CD4-positive, alpha-beta memory T cell (primary cell): ENCODE results near the gene INSRR. TPM values are rescaled to one million over a fixed set of nuclear protein-coding genes. Genes with fewer than 3 reads are reported as not detected.

ENCODE experiments used
- CTCF ChIA-PET: fragments of 350-600 bp; sonication (Branson Sonifier 250); formaldehyde crosslinking; loops from one replicate; lab custom pipeline; 2021; ENCODE audit warnings: inconsistent platforms; ENCODE audit not compliant: partially characterized antibody; lab: Charles Lee
- POLR2A ChIA-PET: fragments of 350-600 bp; sonication (Branson Sonifier 250); formaldehyde crosslinking; loops from one replicate; lab custom pipeline; 2021; ENCODE audit not compliant: partially characterized antibody; lab: Charles Lee
- DNase-seq, 5 donors: peaks; one replicate each; pipeline versions ENCODE4 v3.0.0 to v3.0.0-alpha.2; 2020 to 2022; ENCODE audit warnings: mixed read lengths in 1 of 5
- H3K27ac ChIP-seq: one replicate; pipeline ENCODE4 v1.7.0; 2013; ENCODE audit warnings: low read depth, low read length
- H3K27me3 ChIP-seq: 2 replicates; pipeline ENCODE4 v1.7.0; 2013; ENCODE audit warnings: mild to moderate bottlenecking, low read length, moderate library complexity; ENCODE audit not compliant: insufficient read depth
- H3K36me3 ChIP-seq: 2 replicates; pipeline ENCODE4 v1.7.0; 2013; ENCODE audit warnings: mild to moderate bottlenecking, low read length, moderate library complexity; ENCODE audit not compliant: insufficient read depth
- H3K4me1 ChIP-seq: 2 replicates; pipeline ENCODE4 v1.7.0; 2013; ENCODE audit warnings: mild to moderate bottlenecking, low read length, moderate library complexity; ENCODE audit not compliant: insufficient read depth
- H3K4me3 ChIP-seq, 2 donors: one replicate each; pipeline ENCODE4 v1.7.0; 2013; ENCODE audit warnings: low read length in 2 of 2, mild to moderate bottlenecking in 1 of 2
- H3K9me3 ChIP-seq, 2 donors: one replicate each; pipeline ENCODE4 v1.7.0; 2013; ENCODE audit warnings: low read length in 2 of 2, control low read depth in 1 of 2; ENCODE audit not compliant: control insufficient read depth in 1 of 2
- H3K27ac Mint-ChIP-seq, 7 donors: one replicate each; pipeline ENCODE4 v1.8.0; 2020 to 2021; ENCODE audit warnings: mixed read lengths in 7 of 7, mild to moderate bottlenecking in 6 of 7, inconsistent platforms in 3 of 7, moderate library complexity in 3 of 7
- H3K27me3 Mint-ChIP-seq, 2 donors: one replicate each; pipeline ENCODE4 v1.8.0; 2020 to 2021; ENCODE audit warnings: mixed read lengths in 2 of 2
- H3K36me3 Mint-ChIP-seq, 2 donors: one replicate each; pipeline ENCODE4 v1.8.0; 2020 to 2021; ENCODE audit warnings: mixed read lengths in 2 of 2, inconsistent platforms in 1 of 2, mild to moderate bottlenecking in 1 of 2
- H3K4me1 Mint-ChIP-seq, 4 donors: one replicate each; pipeline ENCODE4 v1.8.0; 2020 to 2021; ENCODE audit warnings: mixed read lengths in 4 of 4, mild to moderate bottlenecking in 1 of 4
- H3K4me3 Mint-ChIP-seq, 8 donors: one replicate each; pipeline ENCODE4 v1.8.0; 2020 to 2021; ENCODE audit warnings: mixed read lengths in 8 of 8, mild to moderate bottlenecking in 7 of 8, moderate library complexity in 6 of 8, inconsistent platforms in 3 of 8
- H3K9me3 Mint-ChIP-seq, 8 donors: one replicate each; pipeline ENCODE4 v1.8.0; 2020 to 2021; ENCODE audit warnings: mixed read lengths in 8 of 8, mild to moderate bottlenecking in 5 of 8, inconsistent platforms in 3 of 8, moderate library complexity in 1 of 8
- intact Hi-C: fragments of 100-400 bp; cut with micrococcal nuclease; formaldehyde crosslinking; loops from one replicate; pipeline ENCODE4 v1.15.1; 2023
- polyA plus RNA-seq, 2 donors: library from polyadenylated mRNA; unstranded; fragments of 300-500 nt; fragmentation: Illumina TruSeq; gene quantifications; one replicate each; pipeline ENCODE4 v1.2.3, GENCODE V29; 2021
- total RNA-seq, 2 experiments: library from RNA; stranded (reverse); gene quantifications; one replicate each; pipeline ENCODE4 v1.2.3, GENCODE V29; 2021

The INSRR gene
- under 1 TPM in 1 of 2 experiments, not detected in 1; 0.06 TPM for total RNA-seq
- not detected for polyA plus RNA-seq

DNA sequence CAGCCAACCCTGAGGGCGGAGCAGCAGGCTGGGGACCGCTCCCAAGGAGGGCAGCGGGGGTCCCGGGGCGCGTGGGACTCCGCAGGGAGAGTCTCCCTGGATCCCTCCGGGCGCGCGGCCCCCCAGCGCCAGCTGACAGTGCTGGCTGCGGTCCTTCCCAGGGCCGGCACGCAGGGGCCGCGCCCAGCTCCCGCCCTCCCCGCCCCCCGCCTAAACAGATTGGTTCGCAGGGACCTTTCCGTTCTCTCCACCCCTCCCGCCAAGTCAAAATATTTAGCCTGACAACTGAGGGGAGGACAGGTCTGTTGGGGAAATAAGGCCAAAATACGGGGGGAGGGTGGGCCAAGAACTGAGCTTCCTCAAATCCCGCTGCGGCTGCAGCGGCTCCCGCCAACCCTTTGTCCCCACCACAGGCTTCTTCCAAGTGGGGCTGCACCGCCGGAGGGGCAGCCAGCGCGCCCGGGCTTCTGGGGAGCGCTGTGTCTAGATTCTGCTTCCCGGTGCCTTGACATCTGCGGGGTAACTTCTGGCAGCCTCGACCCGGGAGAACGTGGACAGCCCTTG lies at the start of gene INSRR:
Gene INSRR, minus strand, starts transcription at position 159 of the 564 bp plus-strand sequence. CDS start 496 bp downstream, outside the sequence.
- no peak for DNase-seq
- H3K36me3 ChIP-seq: no peaks in the 10 kb centered on the region

GRCh38 chr1:156908541-156908940 lies 49.6 kb upstream of the INSRR start:
- peaks cover 4% of the 10 kb centered on the region for H3K27me3 ChIP-seq
- POLR2A ChIA-PET: no interaction called here

More for the DNA sequence above, at the start of gene INSRR:
- peak within 1 kb of the TSS in 2 of 7 donors; percentile 50 to 62 for H3K27ac Mint-ChIP-seq
- peaks cover 26% of the 10 kb centered on the region for H3K4me1 ChIP-seq
- POLR2A ChIA-PET: interaction anchor here (1.0 to 4.8 kb wide), 7 partner anchors 10 to 132 kb away, joined by 3 to 66 read pairs (median 16); partner anchors contain the start of genes ISG20L2, METTL25B and SH2D2A
- H3K4me3 ChIP-seq: peak within 1 kb of the TSS in 1 of 2 donors; percentile 63
- H3K27me3 ChIP-seq: peaks cover 16% of the 10 kb centered on the region
- peaks cover 23 to 33% of the 10 kb centered on the region in 2 donors for H3K27me3 Mint-ChIP-seq
- intact Hi-C loops: no loop called here
- H3K9me3 Mint-ChIP-seq: peaks cover 0 to 1% (median 0%) of the 10 kb centered on the region in 8 donors
- no peak within 1 kb of the TSS for H3K27ac ChIP-seq
- H3K4me3 Mint-ChIP-seq: peak within 1 kb of the TSS; percentile 46 to 87 (median 81)
- CTCF ChIA-PET: interaction anchor here (1.2 to 10.1 kb wide), 19 partner anchors 12 to 169 kb away, joined by 3 to 344 read pairs (median 18); partner anchors contain the start of genes CRABP2, ISG20L2, METTL25B and SH2D2A
- peaks cover 8 to 43% (median 26%) of the 10 kb centered on the region in 4 donors for H3K4me1 Mint-ChIP-seq
- H3K36me3 Mint-ChIP-seq: peaks cover 0 to 3% of the 10 kb centered on the region in 2 donors
- no peaks in the 10 kb centered on the region for H3K9me3 ChIP-seq

DNA sequence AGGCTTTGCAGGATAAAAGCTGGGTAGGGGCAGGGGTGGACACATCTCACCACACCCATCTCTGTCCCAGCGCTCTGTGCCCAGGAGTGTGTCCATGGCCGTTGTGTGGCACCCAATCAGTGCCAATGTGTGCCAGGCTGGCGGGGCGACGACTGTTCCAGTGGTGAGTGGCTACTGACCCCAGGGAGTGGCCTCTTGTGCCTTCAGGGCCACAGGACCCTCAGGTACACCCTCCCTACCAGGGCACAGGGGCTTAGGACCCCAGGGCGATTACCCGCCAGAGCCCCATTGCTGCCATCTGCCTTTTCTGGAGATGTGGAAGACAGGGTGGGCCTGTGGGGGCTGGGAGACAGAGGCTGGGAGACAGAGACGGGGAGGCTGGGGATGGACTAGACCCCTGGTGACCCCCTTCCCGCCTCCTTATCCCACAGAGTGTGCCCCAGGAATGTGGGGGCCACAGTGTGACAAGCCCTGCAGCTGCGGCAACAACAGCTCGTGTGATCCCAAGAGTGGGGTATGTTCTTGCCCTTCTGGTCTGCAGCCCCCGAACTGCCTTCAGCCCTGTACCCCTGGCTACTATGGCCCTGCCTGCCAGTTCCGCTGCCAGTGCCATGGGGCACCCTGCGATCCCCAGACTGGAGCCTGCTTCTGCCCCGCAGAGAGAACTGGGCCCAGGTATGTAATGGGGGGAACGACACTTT lies 47.4 kb upstream of the INSRR start:
- DNase-seq: no peak
- no peak overlapping the region for H3K4me3 ChIP-seq
- Mint-ChIP-seq H3K27ac (peak overlapping the region in 1 of 7 donors; percentile 27), H3K27me3 (peaks cover 8 to 24% of the 10 kb centered on the region in 2 donors), H3K9me3 (no peaks in the 10 kb centered on the region), H3K36me3 (no peaks in the 10 kb centered on the region), H3K4me1 (peaks cover 0 to 2% (median under 1%) of the 10 kb centered on the region in 4 donors), H3K4me3 (no peak overlapping the region)
- H3K27me3 ChIP-seq: peaks cover 4% of the 10 kb centered on the region
- no peaks in the 10 kb centered on the region for H3K4me1 ChIP-seq
- intact Hi-C loops: no loop called here
- H3K27ac ChIP-seq: no peak overlapping the region
- ChIA-PET CTCF (no interaction called here), POLR2A (no interaction called here)
- H3K9me3 ChIP-seq: no peaks in the 10 kb centered on the region
- no peaks in the 10 kb centered on the region for H3K36me3 ChIP-seq

More at GRCh38 chr1:156908541-156908940, 49.6 kb upstream of the INSRR start:
- no peak overlapping the region for H3K4me3 ChIP-seq
- no peak overlapping the region for H3K4me3 Mint-ChIP-seq
- H3K9me3 Mint-ChIP-seq: no peaks in the 10 kb centered on the region
- H3K4me1 ChIP-seq: no peaks in the 10 kb centered on the region
- intact Hi-C loops: no loop called here
- H3K27me3 Mint-ChIP-seq: peaks cover 8 to 19% of the 10 kb centered on the region in 2 donors
- no peaks in the 10 kb centered on the region for H3K9me3 ChIP-seq
- H3K36me3 Mint-ChIP-seq: no peaks in the 10 kb centered on the region
- no peak overlapping the region for H3K27ac ChIP-seq
- DNase-seq: peak in 1 of 5 donors; percentile 20
- peak overlapping the region in 1 of 7 donors; percentile 72 for H3K27ac Mint-ChIP-seq
- H3K4me1 Mint-ChIP-seq: peaks cover 0 to 2% (median under 1%) of the 10 kb centered on the region in 4 donors
- CTCF ChIA-PET: interaction anchor here (1.6 kb wide), 1 partner anchor 49 kb away, joined by 4 read pairs; no protein-coding TSS in a partner anchor
- H3K36me3 ChIP-seq: no peaks in the 10 kb centered on the region

DNA sequence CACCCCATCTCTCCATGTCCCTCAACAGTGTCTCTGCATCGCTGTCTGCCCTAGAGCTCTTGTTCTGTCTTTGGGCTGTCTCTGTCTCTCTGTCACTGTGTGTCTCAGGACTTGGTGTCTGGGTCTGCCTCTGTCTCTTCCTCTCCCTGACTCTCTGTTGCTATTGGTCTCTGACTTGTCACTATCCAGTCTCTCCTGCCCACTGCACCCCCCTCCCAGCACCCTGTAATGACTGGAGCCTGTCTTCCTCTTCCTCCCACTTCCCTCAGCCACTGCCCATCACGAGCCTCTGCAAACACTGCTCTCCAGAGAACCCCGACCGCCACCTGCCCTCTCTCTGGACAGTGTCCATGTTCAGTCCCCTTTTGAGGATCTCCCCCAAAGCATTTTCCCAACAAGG lies 46.7 kb upstream of the INSRR start:
- H3K4me1 ChIP-seq: no peaks in the 10 kb centered on the region
- POLR2A ChIA-PET: no interaction called here
- peak overlapping the region in 1 of 7 donors; percentile 51 for H3K27ac Mint-ChIP-seq
- H3K27ac ChIP-seq: no peak overlapping the region
- H3K36me3 Mint-ChIP-seq: no peaks in the 10 kb centered on the region
- H3K9me3 ChIP-seq: no peaks in the 10 kb centered on the region
- peaks cover 8 to 25% of the 10 kb centered on the region in 2 donors for H3K27me3 Mint-ChIP-seq
- H3K4me3 ChIP-seq: no peak overlapping the region
- DNase-seq: no peak
- intact Hi-C loops: no loop called here
- H3K4me3 Mint-ChIP-seq: no peak overlapping the region
- peaks cover 0 to 2% (median under 1%) of the 10 kb centered on the region in 4 donors for H3K4me1 Mint-ChIP-seq
- H3K27me3 ChIP-seq: peaks cover 3% of the 10 kb centered on the region
- H3K9me3 Mint-ChIP-seq: no peaks in the 10 kb centered on the region
- H3K36me3 ChIP-seq: no peaks in the 10 kb centered on the region
- CTCF ChIA-PET: no interaction called here

DNA sequence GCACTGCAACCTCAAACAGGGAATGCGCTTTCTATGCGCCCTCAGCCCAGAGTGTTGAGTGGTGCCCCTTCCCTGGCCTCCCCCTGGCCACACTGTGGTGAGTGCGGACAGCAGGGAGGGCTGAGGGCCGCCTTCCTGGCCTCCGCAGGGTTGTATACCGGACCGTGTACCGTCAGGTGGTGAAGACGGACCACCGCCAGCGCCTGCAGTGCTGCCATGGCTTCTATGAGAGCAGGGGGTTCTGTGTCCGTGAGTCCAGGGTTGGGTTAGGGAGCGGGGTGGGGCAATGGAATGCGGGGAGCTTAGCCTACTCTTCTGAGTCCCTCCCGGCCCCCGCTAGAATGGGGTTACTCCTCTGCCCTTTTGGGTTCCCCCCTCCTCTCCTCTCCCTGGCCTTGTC lies 46.3 kb upstream of the INSRR start:
- no peaks in the 10 kb centered on the region for H3K9me3 Mint-ChIP-seq
- H3K27ac ChIP-seq: no peak overlapping the region
- H3K4me1 Mint-ChIP-seq: peaks cover 0 to 2% (median under 1%) of the 10 kb centered on the region in 4 donors
- intact Hi-C loops: no loop called here
- H3K27ac Mint-ChIP-seq: peak overlapping the region in 1 of 7 donors; percentile 51
- ChIA-PET CTCF (no interaction called here), POLR2A (no interaction called here)
- H3K36me3 Mint-ChIP-seq: no peaks in the 10 kb centered on the region
- H3K9me3 ChIP-seq: no peaks in the 10 kb centered on the region
- no peak for DNase-seq
- H3K36me3 ChIP-seq: no peaks in the 10 kb centered on the region
- H3K27me3 ChIP-seq: no peaks in the 10 kb centered on the region
- H3K4me3 ChIP-seq: no peak overlapping the region
- H3K4me1 ChIP-seq: no peaks in the 10 kb centered on the region
- H3K27me3 Mint-ChIP-seq: peaks cover 8 to 24% of the 10 kb centered on the region in 2 donors
- H3K4me3 Mint-ChIP-seq: no peak overlapping the region

- Histone ChIP-seq H3K27ac (no peak overlapping the region), H3K4me1 (no peaks in the 10 kb centered on the region), H3K36me3 (no peaks in the 10 kb centered on the region), H3K27me3 (no peaks in the 10 kb centered on the region), H3K4me3 (no peak overlapping the region), H3K9me3 (no peaks in the 10 kb centered on the region)
- Mint-ChIP-seq H3K36me3 (no peaks in the 10 kb centered on the region), H3K4me1 (peaks cover 0 to 2% (median under 1%) of the 10 kb centered on the region in 4 donors), H3K4me3 (no peak overlapping the region), H3K27ac (no peak overlapping the region), H3K9me3 (no peaks in the 10 kb centered on the region), H3K27me3 (peaks cover 10 to 23% of the 10 kb centered on the region in 2 donors)
- ChIA-PET CTCF (no interaction called here), POLR2A (no interaction called here)
- intact Hi-C loops: no loop called here
- DNase-seq: peak in 1 of 5 donors; percentile 30
Observed at GRCh38 chr1:156904187-156904959, 45.5 kb upstream of the INSRR start.
